ENCODE results near the gene COL10A1. TPM values are rescaled to one million over a fixed set of nuclear protein-coding genes. Genes with fewer than 3 reads are reported as not detected.
"Not testable (repeated sequence)": the region's sequence is repeated elsewhere in the genome, so short reads cannot be mapped to it uniquely, and the experiment has no call there.

The COL10A1 gene
- total RNA-seq, 2 donors from 2014 or later = not detected

GRCh38 chr6:116100419-116101301 is 25.3 kb downstream of the COL10A1 start, which contains the start of gene NT5DC1:
NT5DC1 (plus strand) TSS chr6:116100853; CDS start chr6:116100931, 78 bp downstream.
- Histone ChIP-seq H3K27ac (peak within 1 kb of the TSS; percentile 95 to 98), H3K4me1 (replicated peaks) (peaks cover 3% of the 10 kb centered on the region), H3K27me3 (replicated peaks; ENCODE audit: insufficient read depth) (no peaks in the 10 kb centered on the region), H3K4me3 (peak within 1 kb of the TSS; percentile 84 to 86), H3K9me3 (no peaks in the 10 kb centered on the region), H3K36me3 (no peaks in the 10 kb centered on the region)
- WGBS = 2% methylated on average over 35 of the region's 87 CpGs
- TF ChIP-seq POLR2A (IDR thresholded peaks at IDR 0.05) (peak; percentile 77), POLR2AphosphoS5 (IDR thresholded peaks at IDR 0.05) (peak; percentile 21)
- TF ChIP-seq, protein P1, sequence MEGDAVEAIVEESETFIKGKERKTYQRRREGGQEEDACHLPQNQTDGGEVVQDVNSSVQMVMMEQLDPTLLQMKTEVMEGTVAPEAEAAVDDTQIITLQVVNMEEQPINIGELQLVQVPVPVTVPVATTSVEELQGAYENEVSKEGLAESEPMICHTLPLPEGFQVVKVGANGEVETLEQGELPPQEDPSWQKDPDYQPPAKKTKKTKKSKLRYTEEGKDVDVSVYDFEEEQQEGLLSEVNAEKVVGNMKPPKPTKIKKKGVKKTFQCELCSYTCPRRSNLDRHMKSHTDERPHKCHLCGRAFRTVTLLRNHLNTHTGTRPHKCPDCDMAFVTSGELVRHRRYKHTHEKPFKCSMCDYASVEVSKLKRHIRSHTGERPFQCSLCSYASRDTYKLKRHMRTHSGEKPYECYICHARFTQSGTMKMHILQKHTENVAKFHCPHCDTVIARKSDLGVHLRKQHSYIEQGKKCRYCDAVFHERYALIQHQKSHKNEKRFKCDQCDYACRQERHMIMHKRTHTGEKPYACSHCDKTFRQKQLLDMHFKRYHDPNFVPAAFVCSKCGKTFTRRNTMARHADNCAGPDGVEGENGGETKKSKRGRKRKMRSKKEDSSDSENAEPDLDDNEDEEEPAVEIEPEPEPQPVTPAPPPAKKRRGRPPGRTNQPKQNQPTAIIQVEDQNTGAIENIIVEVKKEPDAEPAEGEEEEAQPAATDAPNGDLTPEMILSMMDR (IDR thresholded peaks at IDR 0.05) = peak in 1 of 4 experiments; percentile 30
- intact Hi-C loops (cut with DNase I) = loop anchor here (2.0 to 5.0 kb wide), 2 partner anchors 38 to 90 kb away; partner anchors contain the start of gene FRK
- DNase-seq (ENCODE audit: low spot score) = peak; percentile 87

DNA sequence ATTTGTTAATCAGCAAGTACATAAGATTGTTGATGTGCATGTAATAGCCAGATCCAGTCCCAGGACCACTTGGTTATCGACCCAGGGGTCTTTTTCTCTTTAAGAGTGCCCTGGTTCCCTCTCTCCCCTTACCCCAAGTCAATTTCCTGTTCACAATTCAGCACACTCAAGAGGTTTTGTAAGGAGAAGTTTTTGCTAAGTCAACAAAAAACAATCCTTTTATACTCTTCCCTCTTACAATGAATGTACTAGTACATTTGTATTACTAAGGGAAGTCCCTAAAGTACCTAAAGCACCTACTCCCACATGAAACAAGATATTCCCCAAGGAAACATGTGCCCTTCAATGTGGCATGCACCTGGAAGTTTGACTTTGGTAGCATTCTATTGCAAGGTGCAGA is 26.9 kb downstream of the COL10A1 start:
- H3K4me3 ChIP-seq = no peak overlapping the region
- 88% methylated on average over 1 of the region's 1 CpG for WGBS
- no peaks in the 10 kb centered on the region for H3K36me3 ChIP-seq
- H3K27me3 ChIP-seq (replicated peaks; ENCODE audit: insufficient read depth) = no peaks in the 10 kb centered on the region
- intact Hi-C loops (cut with DNase I) = no loop called here
- no peaks in the 10 kb centered on the region for H3K4me1 ChIP-seq (replicated peaks)
- no peaks in the 10 kb centered on the region for H3K9me3 ChIP-seq
- no peak for DNase-seq (ENCODE audit: low spot score)
- no peak overlapping the region for H3K27ac ChIP-seq
- TF ChIP-seq, protein P1 (IDR thresholded peaks at IDR 0.05) = no peak
- TF ChIP-seq POLR2A (IDR thresholded peaks at IDR 0.05) (no peak), POLR2AphosphoS5 (IDR thresholded peaks at IDR 0.05) (no peak)

DNA sequence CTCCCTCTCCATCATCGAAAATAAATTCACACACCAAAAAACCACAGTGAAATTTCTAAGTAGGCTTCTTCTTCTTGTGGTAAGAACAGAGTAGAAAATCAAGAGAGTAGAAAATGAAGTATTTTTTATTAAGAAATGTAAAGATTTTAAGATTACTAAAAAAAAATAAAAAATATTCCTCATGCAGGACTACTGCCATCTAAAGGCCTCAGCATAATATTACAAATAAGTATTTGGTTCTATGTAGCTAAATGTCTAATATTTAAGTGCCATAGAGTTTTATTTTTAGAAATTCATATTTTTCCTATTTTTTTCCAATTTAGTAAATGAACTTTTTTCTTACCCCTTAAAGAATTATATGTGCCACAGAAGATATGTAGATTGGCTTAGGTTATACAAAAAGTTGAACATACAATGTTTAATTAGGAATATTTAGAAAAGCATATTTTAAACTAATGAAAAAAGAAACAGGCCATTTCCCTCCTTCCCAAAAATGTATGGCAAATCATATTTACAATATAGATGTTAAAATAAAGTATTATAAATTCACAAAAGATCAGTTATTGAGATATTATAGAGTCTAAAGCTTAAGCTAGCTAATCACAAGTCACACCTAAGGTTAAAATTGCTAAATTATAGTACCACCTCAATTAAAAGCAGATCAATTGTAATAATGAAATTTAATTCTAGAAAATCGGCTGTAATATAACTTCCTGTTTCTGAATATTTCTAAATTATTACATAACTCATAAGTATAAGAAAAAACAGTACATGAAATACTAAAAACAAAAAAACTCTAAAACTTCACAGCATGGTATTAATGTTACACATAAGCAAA is 28.7 kb downstream of the COL10A1 start:
- H3K4me3 ChIP-seq = no peak overlapping the region
- H3K27ac ChIP-seq = no peak overlapping the region
- intact Hi-C loops (cut with DNase I) = no loop called here
- H3K4me1 ChIP-seq (replicated peaks) = no peaks in the 10 kb centered on the region
- no peaks in the 10 kb centered on the region for H3K9me3 ChIP-seq
- H3K36me3 ChIP-seq = no peaks in the 10 kb centered on the region
- no peaks in the 10 kb centered on the region for H3K27me3 ChIP-seq (replicated peaks; ENCODE audit: insufficient read depth)
- WGBS = 41% methylated on average over 2 of the region's 2 CpGs
- DNase-seq (ENCODE audit: low spot score) = no peak
- TF ChIP-seq, protein P1 (IDR thresholded peaks at IDR 0.05) = peak in 3 of 4 experiments; percentile 46 to 55 (median 46)
- no peak for TF ChIP-seq POLR2AphosphoS5 (IDR thresholded peaks at IDR 0.05)

DNA sequence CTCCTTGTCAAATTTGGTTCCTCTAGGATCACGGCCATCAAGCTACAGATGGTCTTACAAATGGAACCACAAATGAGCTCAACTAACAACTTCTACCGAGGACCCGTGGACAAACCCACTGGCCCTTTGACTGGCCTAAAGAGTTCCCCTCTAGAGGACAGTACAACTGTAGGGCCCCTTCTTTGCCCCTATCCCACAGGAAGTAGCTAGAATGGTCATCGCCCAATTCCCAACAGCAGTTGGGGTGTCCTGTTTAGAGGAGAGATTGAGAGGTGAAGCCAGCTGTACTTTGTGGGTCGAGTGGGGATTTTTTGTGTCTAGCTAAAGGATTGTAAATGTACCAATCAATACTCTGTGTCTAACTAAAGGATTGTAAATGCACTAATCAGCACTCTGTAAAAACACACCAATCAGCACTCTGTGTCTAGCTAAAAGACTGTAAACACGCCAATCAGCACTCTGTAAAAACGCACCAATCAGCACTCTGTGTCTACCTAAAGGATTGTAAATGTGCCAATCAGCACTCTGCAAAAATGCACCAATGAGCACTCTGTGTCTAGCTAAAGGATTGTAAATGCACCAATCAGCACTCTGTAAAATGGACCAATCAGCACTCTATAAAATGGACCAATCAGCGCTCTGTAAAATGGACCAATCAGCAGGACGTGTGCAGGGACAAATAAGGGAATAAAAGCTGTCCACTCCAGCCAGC is 29.7 kb downstream of the COL10A1 start:
- H3K27ac ChIP-seq; H3K9me3 ChIP-seq; DNase-seq (ENCODE audit: low spot score); H3K4me3 ChIP-seq; intact Hi-C loops (cut with DNase I); H3K36me3 ChIP-seq; H3K27me3 ChIP-seq (replicated peaks; ENCODE audit: insufficient read depth); H3K4me1 ChIP-seq (replicated peaks): not testable (repeated sequence)
- WGBS = 92% methylated on average over 9 of the region's 9 CpGs

GRCh38 chr6:116094041-116094440 is 31.9 kb downstream of the COL10A1 start:
- DNase-seq (ENCODE audit: low spot score) = no peak
- no peak overlapping the region for H3K4me3 ChIP-seq
- intact Hi-C loops (cut with DNase I) = no loop called here
- H3K9me3 ChIP-seq = no peaks in the 10 kb centered on the region
- H3K27me3 ChIP-seq (replicated peaks; ENCODE audit: insufficient read depth) = no peaks in the 10 kb centered on the region
- no peak for TF ChIP-seq POLR2A (IDR thresholded peaks at IDR 0.05)
- TF ChIP-seq POLR2AphosphoS5 (IDR thresholded peaks at IDR 0.05) = no peak
- TF ChIP-seq, protein P1 (IDR thresholded peaks at IDR 0.05) = no peak
- no peak overlapping the region for H3K27ac ChIP-seq
- 97% methylated on average over 7 of the region's 7 CpGs for WGBS
- H3K36me3 ChIP-seq = no peaks in the 10 kb centered on the region
- H3K4me1 ChIP-seq (replicated peaks) = no peaks in the 10 kb centered on the region
